Prostate gland (tissue), 2 donors: ENCODE measurements around the gene TUBB4A.
A peak's percentile ranks its signal among the peaks of the same experiment; 100 is the strongest.

Experiments used
- CTCF ChIP-seq, 4 experiments: fragments of 200-600 bp in 2 of 4; fragments of 450-650 bp in 2 of 4; sonication (generic) in 2 of 4; IDR thresholded peaks; 1 replicate in 3 of 4; 2 replicates in 1 of 4; pipeline ENCODE4 v1.5.1; 2016 to 2019; ENCODE audit warnings: antibody characterized with exemption in 4 of 4, mild to moderate bottlenecking in 2 of 4, moderate library complexity in 2 of 4
- POLR2A ChIP-seq: fragments of 450-650 bp; IDR thresholded peaks from one replicate; pipeline ENCODE4 v1.6.1; 2016; ENCODE audit warnings: antibody characterized with exemption, mild to moderate bottlenecking

GRCh38 chr19:6460099-6460884 is 41.8 kb downstream of the TUBB4A start:
- TF ChIP-seq CTCF (IDR thresholded peaks at IDR 0.05): peak in 3 of 4 experiments; percentile 44 to 70 (median 62)
- peak; percentile 38 for TF ChIP-seq POLR2A
